Omental fat pad (tissue), 4 donors: ENCODE results near the gene DAGLA. TPM values are rescaled to one million over a fixed set of nuclear protein-coding genes. Genes with fewer than 3 reads are reported as not detected.

ENCODE experiments used
- ATAC-seq: fragments of 150-250 bp; one replicate; pipeline ENCODE4 v1.9.1; 2016; ENCODE audit warnings: mild to moderate bottlenecking, moderate library complexity; ENCODE audit not compliant: low FRiP score
- DNase-seq: peaks from one replicate; pipeline ENCODE4 v3.0.0-alpha.2; 2019; ENCODE audit warnings: low spot score
- total RNA-seq, 4 donors: library from RNA; depleted of rRNA; stranded (reverse); fragments of >200 nt; gene quantifications; one replicate each; pipeline ENCODE4 v1.1.0, GENCODE V29; 2016
- TF ChIP-seq, protein P1 (sequence below), 3 donors: fragments of 450-650 bp; IDR thresholded peaks; one replicate each; pipeline ENCODE4 v1.5.1; 2016 to 2017; ENCODE audit warnings: antibody characterized with exemption in 3 of 3, mild to moderate bottlenecking in 3 of 3, moderate library complexity in 2 of 3

Gene DAGLA
- total RNA-seq, 4 donors from 2014 or later: 1.4 to 4.6 (median 2.8) TPM

GRCh38 chr11:61701242-61701886 is 21.2 kb downstream of the DAGLA start:
- TF ChIP-seq, protein P1, sequence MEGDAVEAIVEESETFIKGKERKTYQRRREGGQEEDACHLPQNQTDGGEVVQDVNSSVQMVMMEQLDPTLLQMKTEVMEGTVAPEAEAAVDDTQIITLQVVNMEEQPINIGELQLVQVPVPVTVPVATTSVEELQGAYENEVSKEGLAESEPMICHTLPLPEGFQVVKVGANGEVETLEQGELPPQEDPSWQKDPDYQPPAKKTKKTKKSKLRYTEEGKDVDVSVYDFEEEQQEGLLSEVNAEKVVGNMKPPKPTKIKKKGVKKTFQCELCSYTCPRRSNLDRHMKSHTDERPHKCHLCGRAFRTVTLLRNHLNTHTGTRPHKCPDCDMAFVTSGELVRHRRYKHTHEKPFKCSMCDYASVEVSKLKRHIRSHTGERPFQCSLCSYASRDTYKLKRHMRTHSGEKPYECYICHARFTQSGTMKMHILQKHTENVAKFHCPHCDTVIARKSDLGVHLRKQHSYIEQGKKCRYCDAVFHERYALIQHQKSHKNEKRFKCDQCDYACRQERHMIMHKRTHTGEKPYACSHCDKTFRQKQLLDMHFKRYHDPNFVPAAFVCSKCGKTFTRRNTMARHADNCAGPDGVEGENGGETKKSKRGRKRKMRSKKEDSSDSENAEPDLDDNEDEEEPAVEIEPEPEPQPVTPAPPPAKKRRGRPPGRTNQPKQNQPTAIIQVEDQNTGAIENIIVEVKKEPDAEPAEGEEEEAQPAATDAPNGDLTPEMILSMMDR (IDR thresholded peaks at IDR 0.05): no peak
- ATAC-seq: no peak
- DNase-seq: no peak

- TF ChIP-seq, protein P1 (IDR thresholded peaks at IDR 0.05): no peak
- DNase-seq (no peak), ATAC-seq (no peak)
Observed at GRCh38 chr11:61702701-61703312, 22.6 kb downstream of the DAGLA start.

GRCh38 chr11:61704838-61705237 is 24.6 kb downstream of the DAGLA start:
- no peak for ATAC-seq
- TF ChIP-seq, protein P1 (IDR thresholded peaks at IDR 0.05): no peak
- no peak for DNase-seq

DNA sequence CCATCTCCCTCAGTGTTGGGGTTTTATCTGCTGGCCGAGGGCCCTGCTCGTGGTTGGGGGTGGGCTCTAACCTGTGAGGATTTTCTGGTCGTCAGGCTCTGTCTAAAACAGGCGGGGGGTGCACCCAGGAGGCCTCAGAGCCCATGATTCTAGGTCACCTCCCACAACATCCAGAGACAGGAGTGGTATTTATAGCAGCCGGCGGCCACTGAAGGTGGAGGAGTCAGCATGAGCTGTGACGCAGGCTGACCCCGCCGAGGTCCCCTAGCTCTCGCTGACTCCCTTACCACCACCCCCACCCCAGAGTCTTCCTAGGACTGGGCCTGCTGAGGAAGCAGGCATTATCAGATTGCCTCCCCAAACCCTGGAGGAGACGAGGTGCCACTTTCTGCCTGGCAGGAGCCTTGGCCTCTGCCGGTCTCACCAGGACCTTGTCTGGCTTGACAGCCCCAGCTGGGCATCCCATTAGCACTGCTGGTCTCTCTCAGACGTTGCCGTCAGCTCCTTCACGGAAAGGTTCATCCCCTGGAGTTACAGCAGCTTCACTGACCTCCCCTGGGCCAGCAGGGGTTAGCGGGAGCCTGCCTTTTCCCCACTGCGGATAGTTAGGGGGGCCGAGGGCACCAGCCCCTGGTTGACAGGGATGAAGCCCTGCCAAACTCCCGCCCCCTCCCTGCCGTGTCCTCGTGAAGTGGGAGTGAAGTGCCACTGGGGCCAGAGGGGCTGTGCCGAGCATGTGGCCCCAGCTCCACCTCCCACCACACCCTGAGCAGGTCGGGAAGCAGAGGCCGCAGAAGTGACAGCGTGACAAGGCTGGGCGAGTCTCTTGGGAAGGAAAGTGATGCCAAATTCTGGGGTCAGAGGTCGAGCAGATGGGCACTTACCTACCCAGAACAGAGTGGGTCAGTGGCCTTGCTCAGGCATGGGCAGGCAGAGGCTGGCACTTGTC is 26.5 kb downstream of the DAGLA start:
- ATAC-seq: no peak
- DNase-seq: no peak
- TF ChIP-seq, protein P1 (IDR thresholded peaks at IDR 0.05): no peak

DNA sequence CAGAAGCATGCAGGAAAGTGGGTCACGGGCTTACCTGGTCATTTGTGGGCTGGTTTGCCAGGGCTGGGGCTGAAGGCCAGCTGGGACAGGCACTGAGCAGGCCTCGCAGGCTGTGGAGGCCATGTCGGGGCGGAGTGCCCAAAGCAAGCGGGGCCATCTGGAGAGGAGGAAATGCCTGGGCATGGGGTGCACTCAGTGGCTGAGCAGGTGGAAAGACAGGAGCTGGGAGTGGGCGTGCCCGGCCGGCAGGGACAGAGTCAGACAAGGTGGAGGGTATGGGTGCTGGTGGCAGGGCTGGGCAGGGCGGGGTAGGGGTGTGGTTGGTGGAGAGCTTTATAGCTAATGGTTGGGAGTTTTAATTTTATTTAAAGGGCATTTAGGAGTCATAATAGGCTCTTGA is 27.4 kb downstream of the DAGLA start:
- no peak for DNase-seq
- no peak for ATAC-seq
- TF ChIP-seq, protein P1 (IDR thresholded peaks at IDR 0.05): no peak

DNA sequence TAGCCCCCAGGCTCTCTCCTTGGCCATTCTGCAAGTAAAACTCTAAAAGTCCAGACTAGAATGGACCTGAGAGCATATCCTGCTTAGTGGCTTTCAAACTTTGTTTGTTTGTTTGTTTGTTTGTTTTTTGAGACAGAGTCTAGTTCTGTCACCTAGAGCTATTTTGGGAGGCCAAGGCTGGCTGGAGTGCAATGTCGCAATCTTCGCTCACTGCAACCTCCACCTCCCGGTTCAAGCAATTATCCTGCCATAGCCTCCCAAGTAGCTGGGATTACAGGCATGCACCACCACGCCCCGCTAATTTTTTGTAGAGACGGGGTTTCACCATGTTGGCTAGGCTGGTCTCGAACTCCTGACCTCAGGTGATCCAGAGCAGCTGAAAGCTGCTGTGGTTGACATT is 28.9 kb downstream of the DAGLA start:
- no peak for DNase-seq
- no peak for ATAC-seq
- TF ChIP-seq, protein P1 (IDR thresholded peaks at IDR 0.05): no peak
